IMR-90 (cell line): ENCODE results near the gene IER5. TPM values are rescaled to one million over a fixed set of nuclear protein-coding genes. Genes with fewer than 3 reads are reported as not detected.

Source experiments
- ATAC-seq: fragments of 200-7000 bp; cut with Tn5 transposase; 2 replicates; pipeline ENCODE4 v1.9.1; 2020; ENCODE audit warnings: low read depth, mild to moderate bottlenecking, moderate library complexity
- BruUV-seq: library from RNA; stranded (reverse); fragments of 400-500 nt; replicated peaks from 2 replicates; lab custom pipeline; 2021; lab: Mats Ljungman, UMichigan
- CTCF ChIA-PET: fragments of 300-600 bp; formaldehyde crosslinking; extraction: SDS; loops from one replicate; lab custom pipeline; 2021; ENCODE audit warnings: antibody characterized with exemption; lab: Yijun Ruan, JAX
- POLR2A ChIA-PET: fragments of 300-600 bp; sonication (Branson Sonifier 250); formaldehyde crosslinking; loops from one replicate; lab custom pipeline; 2022; ENCODE audit warnings: antibody characterized with exemption; ENCODE audit not compliant: unreplicated experiment; lab: Charles Lee
- DNase-seq: peaks from one replicate; pipeline ENCODE4 v3.0.0; 2013
- H2AFZ ChIP-seq: replicated peaks from 2 replicates; pipeline ENCODE3; 2013; ENCODE audit warnings: low read length, mild to moderate bottlenecking; ENCODE audit not compliant: poor library complexity
- H2AK5ac ChIP-seq: 2 replicates; pipeline ENCODE4 v1.6.1; 2013; ENCODE audit warnings: low read depth, low read length, inconsistent platforms
- H2AK9ac ChIP-seq: replicated peaks from 2 replicates; pipeline ENCODE3; 2013; ENCODE audit warnings: mild to moderate bottlenecking, low read depth, low read length, moderate library complexity; ENCODE audit not compliant: poor library complexity
- H2BK120ac ChIP-seq: 2 replicates; pipeline ENCODE4 v1.6.1; 2013; ENCODE audit warnings: low read depth, low read length, inconsistent platforms
- H2BK15ac ChIP-seq: 3 replicates; pipeline ENCODE4 v1.6.1; 2013; ENCODE audit warnings: low read depth, low read length, inconsistent platforms
- H2BK20ac ChIP-seq: 2 replicates; pipeline ENCODE4 v1.6.1; 2013; ENCODE audit warnings: low read depth, mild to moderate bottlenecking, inconsistent platforms, low read length, moderate library complexity
- H2BK5ac ChIP-seq: 2 replicates; pipeline ENCODE4 v1.6.1; 2013; ENCODE audit warnings: mild to moderate bottlenecking, low read depth, low read length, inconsistent platforms; ENCODE audit not compliant: poor library complexity, severe bottlenecking
- H3K14ac ChIP-seq: replicated peaks from 2 replicates; pipeline ENCODE4 v1.6.1; 2013; ENCODE audit warnings: low read depth, low read length, inconsistent platforms
- H3K18ac ChIP-seq: 2 replicates; pipeline ENCODE4 v1.6.1; 2013; ENCODE audit warnings: low read depth, low read length, control low read depth
- H3K23ac ChIP-seq: 2 replicates; pipeline ENCODE4 v1.6.1; 2013; ENCODE audit warnings: low read depth, low read length, inconsistent platforms
- H3K27ac ChIP-seq: 2 replicates; pipeline ENCODE4 v1.5.1; 2013; ENCODE audit warnings: mild to moderate bottlenecking, control low read depth, low read length; ENCODE audit not compliant: insufficient read depth
- H3K27me3 ChIP-seq: 2 replicates; pipeline ENCODE4 v1.6.1; 2013; ENCODE audit warnings: low read length; ENCODE audit not compliant: control insufficient read depth, insufficient read depth
- H3K36me3 ChIP-seq: 2 replicates; pipeline ENCODE4 v1.6.1; 2013; ENCODE audit warnings: low read length, mixed read lengths; ENCODE audit not compliant: control insufficient read depth, insufficient read depth
- H3K4ac ChIP-seq: 2 replicates; pipeline ENCODE4 v1.6.1; 2013; ENCODE audit warnings: low read depth, low read length, inconsistent platforms
- H3K4me1 ChIP-seq: 2 replicates; pipeline ENCODE4 v1.6.1; 2013; ENCODE audit warnings: low read length, mixed read lengths; ENCODE audit not compliant: control insufficient read depth, insufficient read depth
- H3K4me2 ChIP-seq: 2 replicates; pipeline ENCODE4 v1.6.1; 2013; ENCODE audit warnings: low read depth, mild to moderate bottlenecking, control low read depth, low read length, moderate library complexity
- H3K4me3 ChIP-seq: 2 replicates; pipeline ENCODE4 v1.5.1; 2013; ENCODE audit warnings: low read depth, mild to moderate bottlenecking, control low read depth, low read length, moderate library complexity; ENCODE audit not compliant: insufficient read depth
- H3K56ac ChIP-seq: 2 replicates; pipeline ENCODE4 v1.6.1; 2013; ENCODE audit warnings: low read length, inconsistent platforms; ENCODE audit not compliant: insufficient read depth; ENCODE audit errors: extremely low read depth
- H3K79me1 ChIP-seq, 2 experiments: 2 replicates each; pipeline ENCODE4 v1.6.1; 2013; ENCODE audit warnings: low read length in 2 of 2, inconsistent platforms in 1 of 2, low read depth in 1 of 2
- H3K9ac ChIP-seq: 2 replicates; pipeline ENCODE4 v1.6.1; 2013; ENCODE audit warnings: low read depth, low read length, control low read depth
- H3K9me1 ChIP-seq: 2 replicates; pipeline ENCODE4 v1.6.1; 2013; ENCODE audit warnings: low read length, inconsistent platforms; ENCODE audit not compliant: insufficient read depth
- H3K9me3 ChIP-seq: 2 replicates; pipeline ENCODE4 v1.6.1; 2013; ENCODE audit warnings: low read length; ENCODE audit not compliant: control insufficient read depth, insufficient read depth
- H4K20me1 ChIP-seq: 2 replicates; pipeline ENCODE4 v1.6.1; 2013; ENCODE audit warnings: low read length, inconsistent platforms; ENCODE audit not compliant: insufficient read depth
- H4K5ac ChIP-seq: 2 replicates; pipeline ENCODE4 v1.6.1; 2013; ENCODE audit warnings: mild to moderate bottlenecking, low read depth, low read length, control low read depth
- H4K8ac ChIP-seq, 2 experiments: 2 replicates each; pipeline ENCODE4 v1.6.1; 2013; ENCODE audit warnings: low read depth in 2 of 2, low read length in 2 of 2, control low read depth in 1 of 2, inconsistent platforms in 1 of 2
- H4K91ac ChIP-seq: 2 replicates; pipeline ENCODE4 v1.6.1; 2013; ENCODE audit warnings: low read depth, low read length, inconsistent platforms; ENCODE audit not compliant: insufficient read depth
- CHD1 ChIP-seq: IDR thresholded peaks from 2 replicates; pipeline ENCODE4 v1.6.1; 2012; ENCODE audit warnings: low read depth, low read length, improper control_type of control experiment
- CTCF ChIP-seq: conservative IDR thresholded peaks from 2 replicates; pipeline ENCODE4 v1.5.1; 2012; ENCODE audit warnings: mild to moderate bottlenecking, low read depth, low read length, improper control_type of control experiment
- POLR2A ChIP-seq: IDR thresholded peaks from 2 replicates; pipeline ENCODE4 v1.6.1; 2012; ENCODE audit warnings: mild to moderate bottlenecking, low read depth, low read length
- RAD21 ChIP-seq: IDR thresholded peaks from 2 replicates; pipeline ENCODE4 v1.6.1; 2012; ENCODE audit warnings: low read length, improper control_type of control experiment
- RCOR1 ChIP-seq: IDR thresholded peaks from 2 replicates; pipeline ENCODE4 v1.6.1; 2012; ENCODE audit warnings: mild to moderate bottlenecking, low read length, improper control_type of control experiment; ENCODE audit not compliant: insufficient replicate concordance
- SMC3 ChIP-seq: fragments of 150-350 bp; IDR thresholded peaks from 2 replicates; pipeline ENCODE4 v1.6.1; 2016; ENCODE audit warnings: low read depth, mild to moderate bottlenecking, antibody characterized with exemption, low read length, moderate library complexity
- WGBS, 2 experiments: methylation state at CpG; one replicate each; pipeline versions ENCODE4 v1.1.5 to v1.1.7; 2013; ENCODE audit warnings: missing lambda C conversion rate in 2 of 2; ENCODE audit not compliant: insufficient read length in 1 of 2; ENCODE audit errors: extremely low coverage in 2 of 2; 5-methylcytosine and 5-hydroxymethylcytosine counted together
- dilution Hi-C: fragments of 300-500 bp; cut with HindIII; formaldehyde crosslinking; loops from one replicate; pipeline ENCODE4 v1.14.3; 2018; ENCODE audit warnings: low sequenced_read_pairs; ENCODE audit not compliant: unreplicated experiment
- in situ Hi-C: fragments of 300-500 bp; cut with MboI; formaldehyde crosslinking; loops from 3 replicates; pipeline ENCODE4 v1.14.3; 2019; ENCODE audit warnings: low sequenced_read_pairs, inconsistent platforms, mixed read lengths
- intact Hi-C: fragments of 100-400 bp; cut with micrococcal nuclease; formaldehyde crosslinking; loops from 2 replicates; pipeline ENCODE4 v1.10.0; 2022
- polyA plus RNA-seq, 3 experiments: library from polyadenylated mRNA; depleted of rRNA; stranded (reverse); fragments of >200 nt; gene quantifications; 2 replicates each; pipeline ENCODE4 v1.2.3, GENCODE V29; 2012; ENCODE audit warnings: low replicate concordance in 1 of 3
- total RNA-seq: library from RNA; depleted of rRNA; stranded (reverse); fragments of >200 nt; gene quantifications from 2 replicates; pipeline ENCODE4 v1.2.3, GENCODE V29; 2012
- TF ChIP-seq, protein P1 (sequence below): fragments of 150-350 bp; IDR thresholded peaks from 2 replicates; pipeline ENCODE4 v1.6.1; 2017; ENCODE audit warnings: mild to moderate bottlenecking, antibody characterized with exemption, low read length, low read depth

Gene IER5
- total and polyA plus RNA-seq, 2 of the 4 experiments (the other 2 are of a cell fraction): 15.8 to 27.1 TPM

- no peak for ATAC-seq
- CTCF ChIA-PET: no interaction called here
- no peaks in the 10 kb centered on the region for H4K20me1 ChIP-seq
- H3K79me1 ChIP-seq: no peaks in the 10 kb centered on the region
- no peak overlapping the region for H3K56ac ChIP-seq
- no TSS peak for BruUV-seq
- no peaks in the 10 kb centered on the region for H3K36me3 ChIP-seq
- POLR2A ChIA-PET: no interaction called here
- H2AK9ac ChIP-seq: no peak overlapping the region
- H3K9me3 ChIP-seq: no peaks in the 10 kb centered on the region
- H4K8ac ChIP-seq: no peak overlapping the region
- H3K18ac ChIP-seq: no peak overlapping the region
- in situ Hi-C loops (no loop called here), dilution Hi-C loops (no loop called here), intact Hi-C loops (no loop called here)
- H3K23ac ChIP-seq: no peak overlapping the region
- H3K4ac ChIP-seq: no peak overlapping the region
- no peak overlapping the region for H3K9ac ChIP-seq
- H4K91ac ChIP-seq: no peak overlapping the region
- H3K9me1 ChIP-seq: no peaks in the 10 kb centered on the region
- no peak overlapping the region for H4K5ac ChIP-seq
- peaks cover 2% of the 10 kb centered on the region for H3K4me1 ChIP-seq
- H2BK15ac ChIP-seq: no peak overlapping the region
- H3K4me2 ChIP-seq: no peak overlapping the region
- H2AK5ac ChIP-seq: no peak overlapping the region
- DNase-seq: no peak
- H2BK20ac ChIP-seq: no peak overlapping the region
- no peak overlapping the region for H2AFZ ChIP-seq
- no peak overlapping the region for H3K14ac ChIP-seq
- no peak overlapping the region for H2BK5ac ChIP-seq
- TF ChIP-seq POLR2A (no peak), RCOR1 (no peak), SMC3 (no peak), CTCF (no peak), CHD1 (no peak), RAD21 (no peak)
- TF ChIP-seq, protein P1, sequence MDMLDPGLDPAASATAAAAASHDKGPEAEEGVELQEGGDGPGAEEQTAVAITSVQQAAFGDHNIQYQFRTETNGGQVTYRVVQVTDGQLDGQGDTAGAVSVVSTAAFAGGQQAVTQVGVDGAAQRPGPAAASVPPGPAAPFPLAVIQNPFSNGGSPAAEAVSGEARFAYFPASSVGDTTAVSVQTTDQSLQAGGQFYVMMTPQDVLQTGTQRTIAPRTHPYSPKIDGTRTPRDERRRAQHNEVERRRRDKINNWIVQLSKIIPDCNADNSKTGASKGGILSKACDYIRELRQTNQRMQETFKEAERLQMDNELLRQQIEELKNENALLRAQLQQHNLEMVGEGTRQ: no peak
- WGBS, 2 experiments: 62% methylated on average over 3 of the region's 4 CpGs; no CpG with 5 or more reads in 1 of the 2 experiments
- H2BK120ac ChIP-seq: no peak overlapping the region
- no peaks in the 10 kb centered on the region for H3K27me3 ChIP-seq
- H3K27ac ChIP-seq: no peak overlapping the region
- no peak overlapping the region for H3K4me3 ChIP-seq
Observed at GRCh38 chr1:181049378-181049777, 39.1 kb upstream of the IER5 start.
